Hematopoietic multipotent progenitor cell (in vitro differentiated cells): ENCODE results near the gene MTG2. TPM values are rescaled to one million over a fixed set of nuclear protein-coding genes. Genes with fewer than 3 reads are reported as not detected.

Source experiments
- DNase-seq, 3 donors: peaks; one replicate each; pipeline ENCODE4 v3.0.0-alpha.2; 2011 to 2015; ENCODE audit warnings: low read depth in 2 of 3, low spot score in 2 of 3
- total RNA-seq: library from RNA; depleted of rRNA; stranded (reverse); fragments of >200 nt; gene quantifications from one replicate; pipeline ENCODE4 v1.2.3, GENCODE V29; 2012

The MTG2 gene
- total RNA-seq, 1 donor: 24.5 TPM

DNA sequence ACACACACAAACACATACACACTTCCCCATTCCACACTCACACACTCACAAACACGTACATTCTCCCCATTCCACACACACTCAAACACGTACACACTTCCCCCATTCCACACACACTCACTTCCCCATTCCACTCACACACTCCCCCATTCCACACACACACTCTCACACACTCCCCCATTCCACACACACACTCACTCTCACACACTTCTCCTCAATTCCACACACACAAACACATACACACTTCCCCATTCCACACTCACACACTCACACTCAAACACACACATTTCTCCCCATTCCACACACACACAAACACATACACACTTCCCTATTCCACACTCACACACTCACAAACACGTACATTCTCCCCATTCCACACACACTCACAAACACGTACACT, 46.8 kb downstream of the MTG2 start:
- no peak for DNase-seq

- no peak for DNase-seq
These were observed 47.4 kb downstream of the MTG2 start for GRCh38 chr20:62230276-62230675.

DNA sequence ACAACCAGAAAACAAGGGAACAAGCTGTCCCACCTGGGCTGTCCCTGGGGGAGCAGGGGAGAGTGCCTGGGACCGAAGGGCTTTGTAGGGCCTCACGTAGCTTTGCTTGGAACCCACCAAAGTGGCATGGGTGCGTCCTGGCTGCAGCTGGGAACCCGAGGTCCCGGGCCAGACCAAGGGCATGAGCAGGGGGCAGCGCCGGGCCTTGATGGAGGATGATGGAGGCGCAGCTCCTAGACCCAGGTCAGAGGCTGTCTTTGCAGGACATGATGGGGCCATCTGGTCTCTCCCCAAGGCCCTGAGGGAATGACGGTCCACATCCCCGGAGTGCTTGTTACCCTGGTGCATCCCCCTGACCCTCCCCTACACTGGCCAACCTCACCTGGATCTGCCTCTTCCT, 47.9 kb downstream of the MTG2 start:
- DNase-seq: no peak

- no peak for DNase-seq
These were observed 48.5 kb downstream of the MTG2 start for GRCh38 chr20:62231292-62231691.

DNA sequence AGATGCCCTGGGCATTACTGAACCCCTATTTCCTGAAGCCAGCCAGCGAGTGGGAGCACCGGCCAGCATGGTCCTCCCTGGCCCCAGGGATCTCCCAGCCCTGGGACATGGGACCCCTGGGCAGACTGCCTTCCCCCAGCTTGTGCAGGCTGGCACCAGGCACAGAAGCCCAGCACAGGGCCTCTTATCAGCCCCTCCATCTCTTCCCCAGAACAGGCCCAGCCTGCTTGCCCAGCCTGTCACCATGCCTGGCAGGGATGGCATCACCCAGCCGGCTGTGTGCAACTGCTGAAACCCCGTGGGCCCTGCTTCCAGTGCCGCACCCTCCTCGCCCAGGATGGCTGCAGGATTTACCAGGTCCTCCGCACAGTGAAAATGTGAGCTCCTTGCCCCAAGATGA, 49.4 kb downstream of the MTG2 start:
- DNase-seq: no peak

- no peak for DNase-seq
These were observed 50.2 kb downstream of the MTG2 start for GRCh38 chr20:62232770-62233645.

GRCh38 chr20:62233684-62234083, 50.9 kb downstream of the MTG2 start:
- DNase-seq: no peak

DNA sequence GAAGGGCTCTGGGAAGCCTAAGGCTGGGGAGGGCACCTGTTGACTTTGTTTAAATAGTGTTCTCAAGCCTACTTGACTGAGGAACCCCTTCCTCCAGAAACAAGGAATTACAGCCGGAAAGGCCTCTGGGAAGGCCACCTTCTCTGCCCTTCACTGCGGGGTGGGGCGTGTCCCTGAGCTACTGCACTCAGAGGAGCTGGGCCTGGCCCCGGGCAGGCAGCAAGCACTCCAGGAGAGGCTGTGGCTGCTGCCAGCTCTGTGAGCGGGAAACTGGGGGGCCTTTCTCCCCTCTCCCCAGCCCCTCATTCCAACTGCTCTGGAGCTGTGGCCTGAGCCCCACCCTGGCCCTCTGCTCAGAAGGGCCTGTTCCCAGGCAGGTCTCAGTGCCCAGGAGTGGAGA, 51.5 kb downstream of the MTG2 start:
- DNase-seq: no peak

GRCh38 chr20:62235001-62235776, 52.4 kb downstream of the MTG2 start:
- DNase-seq: no peak

DNA sequence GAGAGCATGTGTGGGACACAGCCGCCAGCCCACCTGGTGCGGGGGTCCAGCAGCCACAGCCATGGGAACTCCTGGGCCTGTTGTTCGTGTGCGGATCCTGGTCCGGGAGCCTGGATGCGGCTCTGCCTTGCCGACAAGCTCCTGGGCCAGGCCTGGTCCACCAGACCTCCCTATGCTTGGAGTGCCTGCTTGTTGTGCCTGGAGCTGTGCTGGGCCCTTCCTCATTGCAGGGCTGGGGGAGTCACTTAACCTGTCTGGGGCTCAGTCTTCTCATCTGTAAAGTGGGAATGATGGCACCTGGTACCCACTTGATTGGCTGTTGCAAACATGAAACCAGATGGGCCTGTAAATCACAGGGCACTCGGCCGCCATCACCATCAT, 52.9 kb downstream of the MTG2 start:
- no peak for DNase-seq

- no peak for DNase-seq
These were observed 53.4 kb downstream of the MTG2 start for GRCh38 chr20:62236200-62236599.

- DNase-seq: no peak
These were observed 54.1 kb downstream of the MTG2 start for GRCh38 chr20:62236766-62237513.

GRCh38 chr20:62237514-62237800, 54.6 kb downstream of the MTG2 start:
- DNase-seq: no peak

- DNase-seq: peak; percentile 98 to 99 (median 99)
These were observed 55.2 kb downstream of the MTG2 start, which contains the start of gene OSBPL2 for GRCh38 chr20:62237801-62238568. Gene OSBPL2 (plus strand): TSS chr20:62238521. CDS start chr20:62256185, 17,664 bp downstream.

DNA sequence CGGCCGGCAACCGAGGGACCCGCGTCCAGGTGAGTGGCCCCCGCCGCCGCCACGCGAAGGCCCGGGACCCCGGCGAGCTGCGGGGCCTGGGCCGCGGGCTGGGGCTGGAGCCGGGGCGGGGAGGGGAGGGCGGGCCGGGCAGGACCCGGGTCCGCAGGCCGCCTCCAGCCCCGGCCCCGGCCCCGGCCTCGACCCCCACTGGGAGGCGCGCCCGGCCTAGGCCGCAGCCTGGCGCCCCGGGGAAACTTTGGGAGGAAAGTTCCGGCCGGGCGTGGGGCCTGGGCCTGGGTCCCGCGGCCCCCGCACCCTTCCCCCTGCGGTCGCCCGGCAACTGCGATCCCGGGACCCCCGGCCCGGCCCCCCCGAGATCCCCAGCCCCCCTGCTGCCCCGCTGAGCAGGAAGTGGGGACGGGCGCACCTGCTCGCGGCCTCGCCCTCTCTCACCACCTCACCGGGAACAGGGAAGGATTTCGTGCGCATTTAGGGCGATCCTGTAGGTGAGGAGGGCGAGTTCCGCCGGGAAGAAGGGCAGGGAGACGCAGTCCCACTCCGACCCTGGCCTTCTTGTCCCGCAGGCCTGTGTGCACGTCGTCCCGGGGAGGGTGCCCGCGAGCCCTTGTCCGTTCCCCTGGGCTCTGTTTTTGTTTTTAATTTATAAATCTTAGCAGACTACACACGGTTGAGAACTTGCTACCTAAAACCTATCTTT, 55.9 kb downstream of the MTG2 start:
- DNase-seq: no peak

- DNase-seq: no peak
These were observed 56.6 kb downstream of the MTG2 start for GRCh38 chr20:62239278-62239879.

- no peak for DNase-seq
These were observed 57.3 kb downstream of the MTG2 start for GRCh38 chr20:62240020-62240685.

- no peak for DNase-seq
These were observed 58.7 kb downstream of the MTG2 start for GRCh38 chr20:62241506-62241905.

DNA sequence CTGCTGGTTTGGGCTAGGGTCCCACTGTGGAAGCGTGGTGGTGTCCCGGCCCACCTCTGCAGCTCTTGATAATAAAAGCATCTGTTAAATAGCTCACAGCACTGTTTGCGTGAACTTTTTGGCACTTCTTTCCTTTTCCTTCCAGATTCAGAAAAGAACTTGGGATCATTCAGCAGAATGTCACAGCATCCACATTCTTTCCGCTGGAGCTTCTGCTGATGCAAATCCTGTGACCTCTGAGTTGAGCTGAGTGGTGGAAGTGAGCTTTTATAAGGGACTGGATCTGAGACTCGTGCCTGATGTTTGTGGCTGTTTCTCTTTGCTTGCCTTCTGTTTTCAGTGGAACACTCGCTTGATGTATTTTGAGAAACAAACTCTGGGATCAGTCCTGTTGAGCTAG, 59.3 kb downstream of the MTG2 start:
- no peak for DNase-seq
